Endodermal cell (in vitro differentiated cells): ENCODE measurements around the gene YOD1. TPM values are rescaled to one million over a fixed set of nuclear protein-coding genes. Genes with fewer than 3 reads are reported as not detected.

ENCODE experiments used
- DNase-seq: peaks from one replicate; pipeline ENCODE4 v3.0.0-alpha.2; 2017
- H3K27ac ChIP-seq: 2 replicates; pipeline ENCODE4 v1.5.1; 2013; ENCODE audit warnings: mild to moderate bottlenecking, low read depth, low read length, moderate library complexity
- H3K27me3 ChIP-seq: 2 replicates; pipeline ENCODE4 v1.6.1; 2013; ENCODE audit warnings: mild to moderate bottlenecking, low read length, moderate library complexity; ENCODE audit not compliant: insufficient read depth, control insufficient read depth, poor library complexity, severe bottlenecking
- H3K36me3 ChIP-seq: 2 replicates; pipeline ENCODE4 v1.7.0; 2013; ENCODE audit warnings: mild to moderate bottlenecking, low read length, moderate library complexity; ENCODE audit not compliant: control insufficient read depth, insufficient read depth
- H3K4me1 ChIP-seq: one replicate; pipeline ENCODE4 v1.7.0; 2013; ENCODE audit warnings: low read length; ENCODE audit not compliant: control insufficient read depth, insufficient read depth
- H3K4me3 ChIP-seq: 2 replicates; pipeline ENCODE4 v1.5.1; 2013; ENCODE audit warnings: mild to moderate bottlenecking, low read length, moderate library complexity
- H3K9ac ChIP-seq: 2 replicates; pipeline ENCODE4 v1.6.1; 2013; ENCODE audit warnings: mild to moderate bottlenecking, low read length, moderate library complexity; ENCODE audit not compliant: poor library complexity, severe bottlenecking; ENCODE audit errors: extremely low read depth
- H3K9me3 ChIP-seq: 2 replicates; pipeline ENCODE4 v1.6.1; 2013; ENCODE audit warnings: mild to moderate bottlenecking, low read length, moderate library complexity; ENCODE audit not compliant: control insufficient read depth
- H3K27ac Mint-ChIP-seq: 2 replicates; pipeline ENCODE4 v1.8.0; 2020; ENCODE audit warnings: mixed read lengths
- H3K27me3 Mint-ChIP-seq: 2 replicates; pipeline ENCODE4 v1.8.0; 2021; ENCODE audit warnings: mild to moderate bottlenecking, mixed read lengths; ENCODE audit not compliant: insufficient read depth
- H3K36me3 Mint-ChIP-seq: 2 replicates; pipeline ENCODE4 v1.8.0; 2020; ENCODE audit warnings: low read depth, mixed read lengths
- H3K4me1 Mint-ChIP-seq: 2 replicates; pipeline ENCODE4 v1.8.0; 2020; ENCODE audit warnings: mixed read lengths
- H3K4me3 Mint-ChIP-seq: 2 replicates; pipeline ENCODE4 v1.8.0; 2020; ENCODE audit warnings: mild to moderate bottlenecking, moderate library complexity, mixed read lengths
- H3K9me3 Mint-ChIP-seq: 2 replicates; pipeline ENCODE4 v1.8.0; 2020; ENCODE audit warnings: mild to moderate bottlenecking, mixed read lengths
- WGBS, 2 experiments: methylation state at CpG; one replicate each; pipeline versions ENCODE4 v1.1.5 to v1.1.7; 2013; ENCODE audit warnings: missing lambda C conversion rate in 2 of 2, mixed read lengths in 1 of 2; ENCODE audit not compliant: insufficient coverage in 1 of 2, insufficient read length in 1 of 2; 5-methylcytosine and 5-hydroxymethylcytosine counted together
- total RNA-seq, 2 donors: library from RNA; stranded (reverse); fragmentation: NEBNext Ultra II Directional in 1 of 2; extraction: Animal tissue kit (Norgen Biotek cat#: 25700) in 1 of 2; gene quantifications; 2 replicates in 1 of 2; 3 replicates in 1 of 2; pipeline ENCODE4 v1.2.1, GENCODE V29; 2021
- TF ChIP-seq, protein P1 (sequence below): fragments of 200-600 bp; sonication (generic); conservative IDR thresholded peaks from 2 replicates; pipeline ENCODE4 v1.5.0; 2021; ENCODE audit warnings: antibody characterized with exemption, mild to moderate bottlenecking

YOD1 gene
- total RNA-seq, 2 donors from 2014 or later = 10.8 to 18.8 TPM

DNA sequence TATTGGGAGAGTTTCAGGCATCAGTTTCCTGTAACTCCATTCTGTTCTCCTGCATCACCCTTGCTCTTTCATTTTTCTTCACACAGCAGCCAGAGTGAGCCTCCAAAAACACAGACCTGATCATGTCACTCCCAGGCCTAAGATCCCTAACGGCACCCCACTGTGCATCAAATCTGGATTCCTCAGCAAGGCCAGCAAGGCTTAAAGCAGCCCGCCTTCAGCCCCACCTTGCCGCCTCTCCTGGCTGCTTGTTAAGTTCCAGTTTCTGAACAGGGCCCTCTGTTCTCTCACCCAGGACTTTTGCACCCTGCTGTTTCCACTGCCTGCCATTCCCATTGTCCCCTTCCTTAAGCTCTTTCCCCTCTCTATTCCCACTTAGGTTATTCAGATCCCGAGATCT lies 47.8 kb downstream of the YOD1 start:
- TF ChIP-seq, protein P1, sequence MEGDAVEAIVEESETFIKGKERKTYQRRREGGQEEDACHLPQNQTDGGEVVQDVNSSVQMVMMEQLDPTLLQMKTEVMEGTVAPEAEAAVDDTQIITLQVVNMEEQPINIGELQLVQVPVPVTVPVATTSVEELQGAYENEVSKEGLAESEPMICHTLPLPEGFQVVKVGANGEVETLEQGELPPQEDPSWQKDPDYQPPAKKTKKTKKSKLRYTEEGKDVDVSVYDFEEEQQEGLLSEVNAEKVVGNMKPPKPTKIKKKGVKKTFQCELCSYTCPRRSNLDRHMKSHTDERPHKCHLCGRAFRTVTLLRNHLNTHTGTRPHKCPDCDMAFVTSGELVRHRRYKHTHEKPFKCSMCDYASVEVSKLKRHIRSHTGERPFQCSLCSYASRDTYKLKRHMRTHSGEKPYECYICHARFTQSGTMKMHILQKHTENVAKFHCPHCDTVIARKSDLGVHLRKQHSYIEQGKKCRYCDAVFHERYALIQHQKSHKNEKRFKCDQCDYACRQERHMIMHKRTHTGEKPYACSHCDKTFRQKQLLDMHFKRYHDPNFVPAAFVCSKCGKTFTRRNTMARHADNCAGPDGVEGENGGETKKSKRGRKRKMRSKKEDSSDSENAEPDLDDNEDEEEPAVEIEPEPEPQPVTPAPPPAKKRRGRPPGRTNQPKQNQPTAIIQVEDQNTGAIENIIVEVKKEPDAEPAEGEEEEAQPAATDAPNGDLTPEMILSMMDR = no peak
- H3K4me1 ChIP-seq = peaks cover 5% of the 10 kb centered on the region
- H3K4me1 Mint-ChIP-seq = peaks cover 15% of the 10 kb centered on the region
- no peak overlapping the region for H3K27ac ChIP-seq
- no peak overlapping the region for H3K4me3 Mint-ChIP-seq
- H3K9me3 Mint-ChIP-seq = no peaks in the 10 kb centered on the region
- H3K9ac ChIP-seq = no peak overlapping the region
- no peaks in the 10 kb centered on the region for H3K27me3 Mint-ChIP-seq
- H3K27me3 ChIP-seq = no peaks in the 10 kb centered on the region
- H3K27ac Mint-ChIP-seq = peak overlapping the region; percentile 7
- WGBS, 2 experiments = 65 to 83% methylated on average over 2 to 4 of the region's 4 CpGs
- no peaks in the 10 kb centered on the region for H3K36me3 ChIP-seq
- no peaks in the 10 kb centered on the region for H3K9me3 ChIP-seq
- DNase-seq = peak; percentile 79
- no peaks in the 10 kb centered on the region for H3K36me3 Mint-ChIP-seq
- H3K4me3 ChIP-seq = no peak overlapping the region

DNA sequence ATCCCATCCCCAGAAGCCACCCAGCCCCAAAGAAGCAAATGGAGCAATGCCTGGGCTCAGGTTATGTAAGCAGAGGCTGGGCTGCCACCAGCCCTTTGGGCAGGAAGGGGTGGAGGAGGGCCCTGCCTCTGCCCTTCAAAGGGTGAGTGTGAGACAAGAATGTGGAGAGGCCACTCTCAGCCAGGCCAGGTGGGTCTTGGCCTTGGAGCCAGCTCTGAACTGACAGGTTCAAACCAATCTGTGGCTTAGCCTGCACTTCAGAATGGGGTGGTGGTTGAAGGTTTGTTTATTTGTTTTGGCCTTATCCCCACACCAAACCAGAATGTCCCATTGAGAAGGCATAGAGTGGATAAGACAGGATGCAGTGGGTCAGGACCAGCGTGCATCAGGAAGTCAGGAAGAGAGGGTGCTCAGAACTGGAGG lies 48.3 kb downstream of the YOD1 start:
- Histone ChIP-seq H3K9ac (no peak overlapping the region), H3K4me1 (peaks cover 5% of the 10 kb centered on the region), H3K9me3 (no peaks in the 10 kb centered on the region), H3K36me3 (no peaks in the 10 kb centered on the region), H3K27me3 (no peaks in the 10 kb centered on the region), H3K4me3 (no peak overlapping the region), H3K27ac (no peak overlapping the region)
- 88% methylated on average over 1 of the region's 1 CpG; no CpG with 5 or more reads in 1 of the 2 experiments for WGBS, 2 experiments
- no peak overlapping the region for H3K27ac Mint-ChIP-seq
- H3K27me3 Mint-ChIP-seq = no peaks in the 10 kb centered on the region
- no peak overlapping the region for H3K4me3 Mint-ChIP-seq
- no peaks in the 10 kb centered on the region for H3K9me3 Mint-ChIP-seq
- peak; percentile 56 for DNase-seq
- TF ChIP-seq, protein P1 = no peak
- peaks cover 15% of the 10 kb centered on the region for H3K4me1 Mint-ChIP-seq
- H3K36me3 Mint-ChIP-seq = no peaks in the 10 kb centered on the region

DNA sequence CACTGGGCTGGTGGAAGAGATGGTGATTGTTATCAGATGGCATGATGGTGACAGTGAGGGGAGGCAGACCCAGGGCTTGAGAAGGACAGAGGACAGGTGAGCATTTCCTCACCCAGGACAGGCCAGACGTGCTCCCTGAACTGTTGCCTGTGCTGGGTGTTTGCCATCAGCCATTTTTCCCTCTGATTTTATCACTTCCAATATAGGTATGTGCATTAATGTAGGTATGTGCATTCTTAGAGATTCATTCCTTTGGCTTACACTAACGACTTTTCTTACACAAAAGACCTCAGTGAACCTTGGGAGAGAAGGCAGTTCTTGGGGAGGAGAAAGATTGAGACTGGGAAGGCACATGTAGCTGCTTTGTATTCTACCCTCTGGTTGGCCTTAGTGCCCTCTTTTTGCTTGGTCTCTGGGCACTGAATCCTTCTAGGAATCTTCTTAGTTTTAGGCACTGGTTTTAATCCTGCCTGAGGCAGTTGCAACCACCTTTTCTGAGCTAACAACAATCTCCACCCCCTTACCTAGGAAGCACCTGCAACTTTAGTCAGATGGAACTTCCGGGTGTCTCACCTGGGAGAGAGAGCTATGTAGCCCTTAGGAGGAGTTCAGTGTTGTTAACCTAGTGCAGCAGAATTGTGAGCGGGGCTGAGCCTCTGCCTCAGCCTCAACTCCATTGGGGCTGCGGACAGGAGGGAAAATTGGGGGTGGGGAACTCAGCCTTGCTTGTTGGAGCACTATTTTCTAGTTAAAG lies 49.3 kb downstream of the YOD1 start:
- Mint-ChIP-seq H3K27me3 (no peaks in the 10 kb centered on the region), H3K4me3 (no peak overlapping the region), H3K36me3 (no peaks in the 10 kb centered on the region), H3K9me3 (no peaks in the 10 kb centered on the region), H3K4me1 (peaks cover 15% of the 10 kb centered on the region), H3K27ac (no peak overlapping the region)
- TF ChIP-seq, protein P1 = no peak
- WGBS, 2 experiments = 96% methylated on average over 5 of the region's 5 CpGs; no CpG with 5 or more reads in 1 of the 2 experiments
- H3K36me3 ChIP-seq = no peaks in the 10 kb centered on the region
- H3K27ac ChIP-seq = no peak overlapping the region
- no peak overlapping the region for H3K9ac ChIP-seq
- H3K4me3 ChIP-seq = no peak overlapping the region
- no peaks in the 10 kb centered on the region for H3K27me3 ChIP-seq
- no peaks in the 10 kb centered on the region for H3K9me3 ChIP-seq
- DNase-seq = no peak
- H3K4me1 ChIP-seq = peaks cover 5% of the 10 kb centered on the region
